Liver (tissue), 9 donors: Measurements from ENCODE around the gene SHBG. TPM values are rescaled to one million over a fixed set of nuclear protein-coding genes. Genes with fewer than 3 reads are reported as not detected.

Experiments used
- DNase-seq: peaks from one replicate; pipeline ENCODE4 v3.0.0-alpha.2; 2017; ENCODE audit warnings: low spot score
- H3K27ac ChIP-seq, 2 donors: one replicate each; pipeline ENCODE4 v1.7.0; 2013; ENCODE audit warnings: inconsistent platforms in 2 of 2, low read length in 2 of 2, control low read depth in 1 of 2, low read depth in 1 of 2, mild to moderate bottlenecking in 1 of 2
- H3K27me3 ChIP-seq, 4 donors: one replicate each; pipeline versions ENCODE4 v1.6.1 to v1.7.0; 2013; ENCODE audit warnings: low read length in 3 of 4, inconsistent platforms in 1 of 4, mild to moderate bottlenecking in 1 of 4, moderate library complexity in 1 of 4; ENCODE audit not compliant: control insufficient read depth in 4 of 4, insufficient read depth in 4 of 4
- H3K36me3 ChIP-seq, 4 donors: one replicate each; pipeline versions ENCODE4 v1.6.1 to v1.7.0; 2013; ENCODE audit warnings: low read length in 3 of 4, mild to moderate bottlenecking in 3 of 4, low read depth in 1 of 4, moderate library complexity in 1 of 4; ENCODE audit not compliant: control insufficient read depth in 4 of 4, insufficient read depth in 3 of 4
- H3K4me1 ChIP-seq, 4 donors: one replicate each; pipeline versions ENCODE4 v1.6.1 to v1.7.0; 2013; ENCODE audit warnings: low read length in 3 of 4, mild to moderate bottlenecking in 3 of 4, moderate library complexity in 1 of 4; ENCODE audit not compliant: control insufficient read depth in 4 of 4, insufficient read depth in 4 of 4
- H3K4me3 ChIP-seq, 3 donors: one replicate each; pipeline versions ENCODE4 v1.6.1 to v1.7.0; 2013; ENCODE audit warnings: low read length in 3 of 3, control low read depth in 1 of 3, low read depth in 1 of 3, mild to moderate bottlenecking in 1 of 3
- H3K9ac ChIP-seq, 2 donors: one replicate each; pipeline ENCODE4 v1.7.0; 2013; ENCODE audit warnings: low read length in 2 of 2, mild to moderate bottlenecking in 2 of 2, moderate library complexity in 2 of 2, control low read depth in 1 of 2, low read depth in 1 of 2
- H3K9me3 ChIP-seq, 4 donors: one replicate each; pipeline versions ENCODE4 v1.6.1 to v1.7.0; 2013; ENCODE audit warnings: low read length in 3 of 4; ENCODE audit not compliant: control insufficient read depth in 4 of 4
- EGR1 ChIP-seq, 2 donors: IDR thresholded peaks; 2 replicates each; pipeline ENCODE4 v1.6.1; 2016 to 2018; ENCODE audit warnings: antibody characterized with exemption in 2 of 2, low read depth in 2 of 2
- FOXA1 ChIP-seq: IDR thresholded peaks from 2 replicates; pipeline ENCODE4 v1.6.1; 2016; ENCODE audit warnings: antibody characterized with exemption
- FOXA2 ChIP-seq: IDR thresholded peaks from 2 replicates; pipeline ENCODE4 v1.6.1; 2016; ENCODE audit warnings: antibody characterized with exemption
- GABPA ChIP-seq, 2 donors: IDR thresholded peaks in 1 of 2; conservative IDR thresholded peaks in 1 of 2; 2 replicates each; pipeline ENCODE4 v1.6.1; 2016; ENCODE audit warnings: antibody characterized with exemption in 2 of 2, mild to moderate bottlenecking in 1 of 2, moderate library complexity in 1 of 2
- HNF4A ChIP-seq, 2 donors: conservative IDR thresholded peaks; 2 replicates each; pipeline ENCODE4 v1.6.1; 2016; ENCODE audit warnings: antibody characterized with exemption in 2 of 2, mild to moderate bottlenecking in 2 of 2
- HNF4G ChIP-seq: IDR thresholded peaks from 2 replicates; pipeline ENCODE4 v1.6.1; 2016; ENCODE audit warnings: antibody characterized with exemption
- NR2F2 ChIP-seq: IDR thresholded peaks from 2 replicates; pipeline ENCODE4 v1.6.1; 2016; ENCODE audit warnings: antibody characterized with exemption
- RAD21 ChIP-seq, 2 donors: IDR thresholded peaks; 2 replicates each; pipeline ENCODE4 v1.6.1; 2016; ENCODE audit warnings: antibody characterized with exemption in 2 of 2, mild to moderate bottlenecking in 2 of 2
- RXRA ChIP-seq, 2 donors: IDR thresholded peaks; 2 replicates each; pipeline ENCODE4 v1.6.1; 2017 to 2018; ENCODE audit warnings: antibody characterized with exemption in 2 of 2, mild to moderate bottlenecking in 1 of 2
- SP1 ChIP-seq: IDR thresholded peaks from 2 replicates; pipeline ENCODE4 v1.6.1; 2018; ENCODE audit warnings: antibody characterized with exemption, mild to moderate bottlenecking
- TAF1 ChIP-seq: conservative IDR thresholded peaks from 2 replicates; pipeline ENCODE4 v1.6.1; 2016; ENCODE audit warnings: antibody characterized with exemption, mild to moderate bottlenecking
- YY1 ChIP-seq: IDR thresholded peaks from 2 replicates; pipeline ENCODE4 v1.6.1; 2016; ENCODE audit warnings: antibody characterized with exemption, mild to moderate bottlenecking
- ZBTB33 ChIP-seq: IDR thresholded peaks from 2 replicates; pipeline ENCODE4 v1.6.1; 2016; ENCODE audit warnings: antibody characterized with exemption
- WGBS: extraction: QIAGEN DNeasy Blood & Tissue Kit; methylation state at CpG from one replicate; pipeline ENCODE4 v1.1.7; 2013; 5-methylcytosine and 5-hydroxymethylcytosine counted together
- polyA plus RNA-seq, 2 donors: library from polyadenylated mRNA; stranded (reverse) in 1 of 2; unstranded in 1 of 2; fragments of 200-250 nt in 1 of 2; fragments of >200 nt in 1 of 2; fragmentation: Nextera tagmentation in 1 of 2; extraction: Ambion mirVana in 1 of 2; gene quantifications; one replicate each; pipeline versions ENCODE4 v1.2.1 to v1.2.3, GENCODE V29; 2013 to 2015
- total RNA-seq, 2 donors: library from RNA; depleted of rRNA; stranded (reverse); fragments of >200 nt; gene quantifications; one replicate each; pipeline ENCODE4 v1.2.3, GENCODE V29; 2014
- TF ChIP-seq, protein P1 (sequence below): IDR thresholded peaks from 2 replicates; pipeline ENCODE4 v1.6.1; 2016; ENCODE audit warnings: antibody characterized with exemption, mild to moderate bottlenecking
- TF ChIP-seq, protein P2 (sequence below): IDR thresholded peaks from 2 replicates; pipeline ENCODE4 v1.6.1; 2016; ENCODE audit warnings: antibody characterized with exemption
- TF ChIP-seq, protein P3 (sequence below): IDR thresholded peaks from 2 replicates; pipeline ENCODE4 v1.6.1; 2016; ENCODE audit warnings: antibody characterized with exemption
- donor health status: healthy.
- donor health status: healthy.
- donor health status: healthy.
- donor health status: healthy.
- donor health status: healthy.

SHBG gene
- total and polyA plus RNA-seq, 4 donors = 3.5 to 61.6 (median 22.2) TPM

DNA sequence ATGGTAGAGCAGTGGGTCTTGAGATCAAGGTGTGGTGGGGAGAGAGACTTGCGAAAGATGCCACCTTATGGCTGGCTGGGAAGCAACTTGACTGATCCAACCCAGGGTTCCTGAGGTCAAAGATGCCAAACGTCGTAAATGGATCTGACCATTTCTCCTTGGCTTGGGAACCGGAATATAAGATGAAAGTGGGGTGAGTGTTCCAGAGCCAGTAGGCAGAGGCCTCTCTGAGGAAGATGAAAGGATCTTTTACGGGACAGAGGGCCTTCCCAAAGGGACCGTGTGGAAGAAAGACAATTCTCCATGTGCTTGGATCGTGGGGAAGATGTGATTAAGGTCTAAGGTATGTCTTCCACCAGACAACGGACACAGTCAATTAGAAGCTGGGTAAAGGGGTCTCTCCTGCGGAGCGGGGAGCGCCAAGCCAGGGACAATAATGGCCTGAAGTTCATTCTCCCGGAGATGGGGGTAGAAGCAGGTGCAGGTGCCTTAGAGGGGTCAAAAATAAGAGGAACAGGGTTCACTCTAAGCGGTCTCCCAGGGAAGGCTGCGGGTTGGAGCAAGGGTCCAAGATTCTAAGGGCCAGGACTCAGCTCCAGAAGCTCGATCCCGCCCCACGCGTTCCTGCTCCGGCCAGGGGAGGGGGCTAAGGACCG lies 16.0 kb upstream of the SHBG start:
- 5% methylated on average over 20 of the region's 20 CpGs for WGBS
- DNase-seq = no peak
- Histone ChIP-seq H3K9me3 (no peaks in the 10 kb centered on the region), H3K4me3 (peak overlapping the region; percentile 49 to 90 (median 82)), H3K4me1 (peaks cover 4 to 40% (median 29%) of the 10 kb centered on the region in 4 donors), H3K27me3 (no peaks in the 10 kb centered on the region), H3K9ac (peak overlapping the region; percentile 77 to 90), H3K27ac (peak overlapping the region; percentile 89 to 91), H3K36me3 (no peaks in the 10 kb centered on the region)
- no peak for TF ChIP-seq GABPA (IDR thresholded peaks at IDR 0.05 in 1 of 2, conservative IDR thresholded peaks at IDR 0.05 in 1 of 2)
- no peak for TF ChIP-seq YY1
- TF ChIP-seq, protein P1, sequence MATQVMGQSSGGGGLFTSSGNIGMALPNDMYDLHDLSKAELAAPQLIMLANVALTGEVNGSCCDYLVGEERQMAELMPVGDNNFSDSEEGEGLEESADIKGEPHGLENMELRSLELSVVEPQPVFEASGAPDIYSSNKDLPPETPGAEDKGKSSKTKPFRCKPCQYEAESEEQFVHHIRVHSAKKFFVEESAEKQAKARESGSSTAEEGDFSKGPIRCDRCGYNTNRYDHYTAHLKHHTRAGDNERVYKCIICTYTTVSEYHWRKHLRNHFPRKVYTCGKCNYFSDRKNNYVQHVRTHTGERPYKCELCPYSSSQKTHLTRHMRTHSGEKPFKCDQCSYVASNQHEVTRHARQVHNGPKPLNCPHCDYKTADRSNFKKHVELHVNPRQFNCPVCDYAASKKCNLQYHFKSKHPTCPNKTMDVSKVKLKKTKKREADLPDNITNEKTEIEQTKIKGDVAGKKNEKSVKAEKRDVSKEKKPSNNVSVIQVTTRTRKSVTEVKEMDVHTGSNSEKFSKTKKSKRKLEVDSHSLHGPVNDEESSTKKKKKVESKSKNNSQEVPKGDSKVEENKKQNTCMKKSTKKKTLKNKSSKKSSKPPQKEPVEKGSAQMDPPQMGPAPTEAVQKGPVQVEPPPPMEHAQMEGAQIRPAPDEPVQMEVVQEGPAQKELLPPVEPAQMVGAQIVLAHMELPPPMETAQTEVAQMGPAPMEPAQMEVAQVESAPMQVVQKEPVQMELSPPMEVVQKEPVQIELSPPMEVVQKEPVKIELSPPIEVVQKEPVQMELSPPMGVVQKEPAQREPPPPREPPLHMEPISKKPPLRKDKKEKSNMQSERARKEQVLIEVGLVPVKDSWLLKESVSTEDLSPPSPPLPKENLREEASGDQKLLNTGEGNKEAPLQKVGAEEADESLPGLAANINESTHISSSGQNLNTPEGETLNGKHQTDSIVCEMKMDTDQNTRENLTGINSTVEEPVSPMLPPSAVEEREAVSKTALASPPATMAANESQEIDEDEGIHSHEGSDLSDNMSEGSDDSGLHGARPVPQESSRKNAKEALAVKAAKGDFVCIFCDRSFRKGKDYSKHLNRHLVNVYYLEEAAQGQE = no peak
- TF ChIP-seq FOXA2 = no peak
- no peak for TF ChIP-seq NR2F2
- TF ChIP-seq ZBTB33 = no peak
- TF ChIP-seq, protein P2, sequence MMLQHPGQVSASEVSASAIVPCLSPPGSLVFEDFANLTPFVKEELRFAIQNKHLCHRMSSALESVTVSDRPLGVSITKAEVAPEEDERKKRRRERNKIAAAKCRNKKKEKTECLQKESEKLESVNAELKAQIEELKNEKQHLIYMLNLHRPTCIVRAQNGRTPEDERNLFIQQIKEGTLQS = no peak
- no peak for TF ChIP-seq RAD21 (IDR thresholded peaks at IDR 0.05)
- TF ChIP-seq HNF4G = no peak
- TF ChIP-seq, protein P3, sequence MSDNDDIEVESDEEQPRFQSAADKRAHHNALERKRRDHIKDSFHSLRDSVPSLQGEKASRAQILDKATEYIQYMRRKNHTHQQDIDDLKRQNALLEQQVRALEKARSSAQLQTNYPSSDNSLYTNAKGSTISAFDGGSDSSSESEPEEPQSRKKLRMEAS = no peak
- no peak for TF ChIP-seq HNF4A (conservative IDR thresholded peaks at IDR 0.05)
- TF ChIP-seq RXRA (IDR thresholded peaks at IDR 0.05) = no peak
- TF ChIP-seq EGR1 (IDR thresholded peaks at IDR 0.05; ENCODE audit: low read depth in 2 of 2) = no peak
- no peak for TF ChIP-seq TAF1
- no peak for TF ChIP-seq SP1
- no peak for TF ChIP-seq FOXA1

- Histone ChIP-seq H3K4me3 (peak within 1 kb of the TSS; percentile 49 to 90 (median 82)), H3K9me3 (no peaks in the 10 kb centered on the region), H3K27ac (peak within 1 kb of the TSS; percentile 89 to 91), H3K36me3 (no peaks in the 10 kb centered on the region), H3K9ac (peak within 1 kb of the TSS; percentile 79 to 90), H3K27me3 (no peaks in the 10 kb centered on the region), H3K4me1 (peaks cover 4 to 37% (median 26%) of the 10 kb centered on the region in 4 donors)
- WGBS = under 1% methylated on average over 93 of the region's 93 CpGs
- peak; percentile 99 for DNase-seq
- no peak for TF ChIP-seq NR2F2
- TF ChIP-seq, protein P1 = no peak
- no peak for TF ChIP-seq FOXA1
- no peak for TF ChIP-seq HNF4A (conservative IDR thresholded peaks at IDR 0.05)
- no peak for TF ChIP-seq ZBTB33
- no peak for TF ChIP-seq RXRA (IDR thresholded peaks at IDR 0.05)
- peak in 1 of 2 donors; percentile 70 for TF ChIP-seq GABPA (IDR thresholded peaks at IDR 0.05 in 1 of 2, conservative IDR thresholded peaks at IDR 0.05 in 1 of 2)
- peak in 1 of 2 donors; percentile 36 for TF ChIP-seq EGR1 (IDR thresholded peaks at IDR 0.05; ENCODE audit: low read depth in 2 of 2)
- no peak for TF ChIP-seq HNF4G
- peak; percentile 92 for TF ChIP-seq SP1
- peak; percentile 44 to 55 for TF ChIP-seq RAD21 (IDR thresholded peaks at IDR 0.05)
- TF ChIP-seq YY1 = no peak
- no peak for TF ChIP-seq TAF1
- TF ChIP-seq, protein P3 = no peak
Measured at GRCh38 chr17:7614425-7615264, 15.3 kb upstream of the SHBG start, which contains the start of gene FXR2. FXR2 (minus strand) TSS chr17:7614897; CDS start chr17:7614532, 365 bp downstream.
